SK-N-SH (cell line): ENCODE results near the gene GALC. TPM values are rescaled to one million over a fixed set of nuclear protein-coding genes. Genes with fewer than 3 reads are reported as not detected.

ENCODE experiments used
- CTCF ChIA-PET: fragments of 300-600, 350-600 bp; formaldehyde crosslinking; extraction: SDS; loops from one replicate; lab custom pipeline; 2021; lab: Yijun Ruan, JAX
- POLR2A ChIA-PET: fragments of 350-600 bp; sonication (Branson Sonifier 250); formaldehyde crosslinking; extraction: SDS; loops from one replicate; lab custom pipeline; 2020; ENCODE audit warnings: antibody characterized with exemption, inconsistent platforms; lab: Yijun Ruan, JAX
- DNase-seq: peaks from one replicate; pipeline ENCODE4 v3.0.0; 2012
- H2AFZ ChIP-seq: fragments of 200-600 bp; sonication (generic); 2 replicates; pipeline ENCODE4 v1.8.1; 2016; ENCODE audit warnings: antibody characterized with exemption, mild to moderate bottlenecking, low read depth
- H3F3A ChIP-seq: fragments of 200-600 bp; sonication (generic); replicated peaks from 2 replicates; pipeline ENCODE3; 2016; ENCODE audit warnings: antibody characterized with exemption, mild to moderate bottlenecking; ENCODE audit not compliant: insufficient read depth
- H3K27ac ChIP-seq, 2 experiments: fragments of 200-500 bp in 1 of 2; fragments of 200-600 bp in 1 of 2; sonication (Bioruptor generic) in 1 of 2; sonication (generic), shearing (Covaris generic) in 1 of 2; 2 replicates each; pipeline versions ENCODE4 v1.5.1 to v1.6.1; 2014 to 2016; ENCODE audit warnings: low read depth in 2 of 2, inconsistent platforms in 1 of 2, low read length in 1 of 2, mild to moderate bottlenecking in 1 of 2, mixed read lengths in 1 of 2
- H3K27me3 ChIP-seq: fragments of 200-600 bp; sonication (generic), shearing (Covaris generic); 2 replicates; pipeline ENCODE4 v1.6.1; 2016; ENCODE audit warnings: mixed run types; ENCODE audit not compliant: insufficient read depth
- H3K36me3 ChIP-seq, 2 experiments: fragments of 200-500 bp in 1 of 2; fragments of 200-600 bp in 1 of 2; sonication (Bioruptor generic) in 1 of 2; sonication (generic) in 1 of 2; replicated peaks in 1 of 2; 2 replicates each; pipeline versions ENCODE3 to v1.5.1; 2014 to 2016; ENCODE audit warnings: low read length in 1 of 2, mild to moderate bottlenecking in 1 of 2; ENCODE audit not compliant: insufficient read depth in 2 of 2, control insufficient read depth in 1 of 2
- H3K4me1 ChIP-seq, 2 experiments: fragments of 200-500 bp in 1 of 2; fragments of 200-600 bp in 1 of 2; sonication (Bioruptor generic) in 1 of 2; sonication (generic), shearing (Covaris generic) in 1 of 2; 2 replicates each; pipeline versions ENCODE4 v1.5.1 to v1.6.1; 2014 to 2016; ENCODE audit warnings: low read depth in 1 of 2, low read length in 1 of 2, mixed run types in 1 of 2; ENCODE audit not compliant: insufficient read depth in 2 of 2, control insufficient read depth in 1 of 2
- H3K4me2 ChIP-seq: fragments of 200-600 bp; sonication (generic), shearing (Covaris generic); 2 replicates; pipeline ENCODE4 v1.6.1; 2017; ENCODE audit warnings: mixed run types
- H3K4me3 ChIP-seq, 2 experiments: fragments of 200-500 bp in 1 of 2; fragments of 200-600 bp in 1 of 2; sonication (Bioruptor generic) in 1 of 2; sonication (generic), shearing (Covaris generic) in 1 of 2; 2 replicates each; pipeline versions ENCODE4 v1.5.1 to v1.8.1; 2014 to 2016; ENCODE audit warnings: low read depth in 2 of 2, inconsistent platforms in 1 of 2, low read length in 1 of 2, mild to moderate bottlenecking in 1 of 2, mixed read lengths in 1 of 2, moderate library complexity in 1 of 2
- H3K79me2 ChIP-seq: fragments of 200-600 bp; sonication (generic); 2 replicates; pipeline ENCODE4 v1.8.1; 2017; ENCODE audit warnings: mild to moderate bottlenecking; ENCODE audit not compliant: insufficient read depth
- H3K9ac ChIP-seq: fragments of 200-600 bp; sonication (generic); 2 replicates; pipeline ENCODE4 v1.6.1; 2017; ENCODE audit warnings: mixed run types
- H3K9me2 ChIP-seq: fragments of 200-600 bp; sonication (generic); 2 replicates; pipeline ENCODE4 v1.6.1; 2017; ENCODE audit warnings: mixed run types
- H3K9me3 ChIP-seq: fragments of 200-600 bp; sonication (generic); 2 replicates; pipeline ENCODE4 v1.6.1; 2017; ENCODE audit warnings: mixed run types, mild to moderate bottlenecking, moderate library complexity
- H4K20me1 ChIP-seq: fragments of 200-600 bp; sonication (generic); 2 replicates; pipeline ENCODE4 v1.6.1; 2017; ENCODE audit warnings: mild to moderate bottlenecking, mixed run types; ENCODE audit not compliant: insufficient read depth
- CTCF ChIP-seq: fragments of 200-600 bp; sonication (generic); IDR thresholded peaks from 2 replicates; pipeline ENCODE4 v1.6.1; 2017; ENCODE audit warnings: antibody characterized with exemption, mild to moderate bottlenecking, moderate library complexity
- ELF1 ChIP-seq: IDR thresholded peaks from 2 replicates; pipeline ENCODE4 v1.4.0; 2012
- EP300 ChIP-seq, 2 experiments: IDR thresholded peaks; 2 replicates each; pipeline versions ENCODE4 v1.4.0 to v1.6.1; 2012; ENCODE audit warnings: borderline replicate concordance in 1 of 2, low read depth in 1 of 2, low read length in 1 of 2
- EZH2phosphoT487 ChIP-seq: fragments of 200-600 bp; sonication (generic); IDR thresholded peaks from 2 replicates; pipeline ENCODE4 v1.6.1; 2017; ENCODE audit warnings: low read depth, mixed run types, mild to moderate bottlenecking, antibody characterized with exemption, moderate library complexity, borderline replicate concordance
- FOSL2 ChIP-seq: IDR thresholded peaks from 2 replicates; pipeline ENCODE4 v1.4.0; 2012; ENCODE audit warnings: low read depth, mild to moderate bottlenecking, moderate library complexity, borderline replicate concordance
- GABPA ChIP-seq: IDR thresholded peaks from 2 replicates; pipeline ENCODE4 v1.4.0; 2012; ENCODE audit warnings: low read depth, mild to moderate bottlenecking
- GATA2 ChIP-seq: sonication (generic); formaldehyde crosslinking; IDR thresholded peaks from 2 replicates; pipeline ENCODE4 v1.5.0; 2020; ENCODE audit warnings: mild to moderate bottlenecking, missing genetic modification reagents
- IRF3 ChIP-seq: fragments of 150-350 bp; IDR thresholded peaks from 2 replicates; pipeline ENCODE4 v1.6.1; 2016; ENCODE audit warnings: mild to moderate bottlenecking, low read depth, low read length
- MAX ChIP-seq: IDR thresholded peaks from 2 replicates; pipeline ENCODE4 v1.4.0; 2012; ENCODE audit warnings: low read depth
- NFIC ChIP-seq: IDR thresholded peaks from 2 replicates; pipeline ENCODE4 v1.4.0; 2012; ENCODE audit warnings: borderline replicate concordance
- RAD21 ChIP-seq: IDR thresholded peaks from 2 replicates; pipeline ENCODE4 v1.6.1; 2012; ENCODE audit warnings: mild to moderate bottlenecking, low read length
- RCOR1 ChIP-seq: fragments of 150-350 bp; IDR thresholded peaks from 2 replicates; pipeline ENCODE4 v1.6.1; 2017; ENCODE audit warnings: antibody characterized with exemption, low read length
- SMC3 ChIP-seq: IDR thresholded peaks from 2 replicates; pipeline ENCODE4 v1.6.1; 2012; ENCODE audit warnings: low read depth, low read length, improper control_type of control experiment
- TCF12 ChIP-seq: IDR thresholded peaks from 2 replicates; pipeline ENCODE4 v1.4.0; 2012
- TEAD4 ChIP-seq: IDR thresholded peaks from 2 replicates; pipeline ENCODE4 v1.4.0; 2012; ENCODE audit warnings: mild to moderate bottlenecking, borderline replicate concordance; ENCODE audit not compliant: insufficient read depth
- YY1 ChIP-seq: IDR thresholded peaks from 2 replicates; pipeline ENCODE4 v1.4.0; 2012; ENCODE audit warnings: low read depth, mild to moderate bottlenecking
- WGBS: methylation state at CpG from one replicate; pipeline ENCODE4 v1.1.6; 2017; ENCODE audit warnings: low lambda C conversion rate; 5-methylcytosine and 5-hydroxymethylcytosine counted together
- polyA plus RNA-seq, 3 experiments: library from polyadenylated mRNA; depleted of rRNA; stranded (reverse); fragments of >200 nt; gene quantifications; 2 replicates each; pipeline ENCODE4 v1.2.3, GENCODE V29; 2012

GALC gene
- polyA plus RNA-seq, 1 of the 3 experiments (the other 2 are of a cell fraction) = 9.7 TPM

- H3K9me2 ChIP-seq = no peaks in the 10 kb centered on the region
- H3K27me3 ChIP-seq = no peaks in the 10 kb centered on the region
- CTCF ChIA-PET = interaction anchor here (1.4 to 6.5 kb wide), 4 partner anchors 13 to 364 kb away, joined by 5 to 86 read pairs (median 36); partner anchors contain the start of gene GPR65
- H3K4me1 ChIP-seq = no peaks in the 10 kb centered on the region
- no peak overlapping the region for H3K9ac ChIP-seq
- H3K4me2 ChIP-seq = no peak overlapping the region
- H3K4me3 ChIP-seq = no peak overlapping the region
- no peak for DNase-seq
- TF ChIP-seq FOSL2 (no peak), MAX (no peak), GATA2 (CRISPR knock-in tag) (no peak), YY1 (no peak), TEAD4 (no peak), TCF12 (no peak), ELF1 (no peak), IRF3 (no peak), NFIC (no peak), EZH2phosphoT487 (no peak), EP300 (IDR thresholded peaks at IDR 0.05; ENCODE audit: borderline replicate concordance in 1 of 2, low read depth in 1 of 2, low read length in 1 of 2) (no peak), RCOR1 (no peak), GABPA (no peak)
- H3K9me3 ChIP-seq = no peaks in the 10 kb centered on the region
- POLR2A ChIA-PET = interaction anchor here (1.0 kb wide), 1 partner anchor 24 kb away, joined by 4 read pairs; the partner anchor contains the start of gene GALC
- WGBS = 52% methylated on average over 2 of the region's 2 CpGs
- H3F3A ChIP-seq = no peaks in the 10 kb centered on the region
- no peaks in the 10 kb centered on the region for H3K36me3 ChIP-seq
- H4K20me1 ChIP-seq = no peaks in the 10 kb centered on the region
- H3K79me2 ChIP-seq = no peaks in the 10 kb centered on the region
- H3K27ac ChIP-seq = no peak overlapping the region
- no peak overlapping the region for H2AFZ ChIP-seq
These were observed 23.8 kb upstream of the GALC start for GRCh38 chr14:88016768-88017167.

- peak overlapping the region in 1 of 2 experiments; percentile 4; a peak in 1 of 4 replicates for H3K4me3 ChIP-seq
- H3K27ac ChIP-seq = no peak overlapping the region
- 7% methylated on average over 7 of the region's 7 CpGs for WGBS
- H3K4me2 ChIP-seq = no peak overlapping the region
- H3K36me3 ChIP-seq = no peaks in the 10 kb centered on the region
- no peaks in the 10 kb centered on the region for H3K4me1 ChIP-seq
- no peaks in the 10 kb centered on the region for H3K9me3 ChIP-seq
- no peaks in the 10 kb centered on the region for H3F3A ChIP-seq
- no peak overlapping the region for H3K9ac ChIP-seq
- no peaks in the 10 kb centered on the region for H4K20me1 ChIP-seq
- H2AFZ ChIP-seq = 0 out of 2 replicates have a peak overlapping the region, but pooled peaks have one; percentile 63
- peak; percentile 53 for DNase-seq
- H3K9me2 ChIP-seq = no peaks in the 10 kb centered on the region
- CTCF ChIA-PET = interaction anchor here (0.6 to 6.5 kb wide), 36 partner anchors 11 to 413 kb away, joined by 3 to 86 read pairs (median 4); partner anchors contain the start of genes GALC and GPR65
- no peaks in the 10 kb centered on the region for H3K27me3 ChIP-seq
- H3K79me2 ChIP-seq = no peaks in the 10 kb centered on the region
- TF ChIP-seq SMC3 = peak; percentile 64
- peak; percentile 91 for TF ChIP-seq CTCF
- peak; percentile 85 for TF ChIP-seq RAD21
- no peak for TF ChIP-seq GATA2 (CRISPR knock-in tag)
- no peak for TF ChIP-seq ELF1
- POLR2A ChIA-PET = no interaction called here
These were observed 20.9 kb upstream of the GALC start for GRCh38 chr14:88013750-88014349.
